Fibroblast of skin of right quadriceps (primary cell): ENCODE results near the gene ZNF496.
"Not testable (repeated sequence)": the region's sequence is repeated elsewhere in the genome, so short reads cannot be mapped to it uniquely, and the experiment has no call there.

Experiments
- DNase-seq: peaks from one replicate; pipeline ENCODE4 v3.0.0-alpha.2; 2013

The ZNF496 gene

GRCh38 chr1:247291161-247291560 is 40.5 kb downstream of the ZNF496 start:
- no peak for DNase-seq

GRCh38 chr1:247290576-247290975 is 41.1 kb downstream of the ZNF496 start:
- no peak for DNase-seq

GRCh38 chr1:247289274-247289892 is 42.3 kb downstream of the ZNF496 start:
- DNase-seq: not testable (repeated sequence)

GRCh38 chr1:247288341-247288740 is 43.3 kb downstream of the ZNF496 start:
- no peak for DNase-seq

- DNase-seq: no peak
Observed at GRCh38 chr1:247287460-247287859, 44.2 kb downstream of the ZNF496 start.

GRCh38 chr1:247286134-247286670 is 45.5 kb downstream of the ZNF496 start:
- no peak for DNase-seq

- no peak for DNase-seq
Observed at GRCh38 chr1:247281001-247281574, 50.6 kb downstream of the ZNF496 start.

- no peak for DNase-seq
Observed at GRCh38 chr1:247277191-247277590, 54.5 kb downstream of the ZNF496 start.

- no peak for DNase-seq
Observed at GRCh38 chr1:247274605-247275256, 56.9 kb downstream of the ZNF496 start.

GRCh38 chr1:247273013-247273412 is 58.7 kb downstream of the ZNF496 start:
- DNase-seq: no peak

GRCh38 chr1:247270003-247270402 is 61.7 kb downstream of the ZNF496 start:
- DNase-seq: no peak

- no peak for DNase-seq
Observed at GRCh38 chr1:247269133-247269532, 62.5 kb downstream of the ZNF496 start.

GRCh38 chr1:247268390-247269045 is 63.1 kb downstream of the ZNF496 start:
- no peak for DNase-seq

GRCh38 chr1:247266053-247266452 is 65.6 kb downstream of the ZNF496 start:
- no peak for DNase-seq

GRCh38 chr1:247255772-247256171 is 75.9 kb downstream of the ZNF496 start, which contains the start of gene VN1R5:
Gene VN1R5, plus strand, starts transcription at chr1:247256072.
- not testable (repeated sequence) for DNase-seq

- no peak for DNase-seq
Observed at GRCh38 chr1:247247568-247247967, 84.1 kb downstream of the ZNF496 start.
